ENCODE measurements around the gene ADAMTS13.
A peak's percentile ranks its signal among the peaks of the same experiment; 100 is the strongest.
"Not testable (repeated sequence)": the region's sequence is repeated elsewhere in the genome, so short reads cannot be mapped to it uniquely, and the experiment has no call there.

The ADAMTS13 gene

GRCh38 chr9:133391449-133391848 is 30.7 kb upstream of the ADAMTS13 start:
- not testable (repeated sequence) for H3K9me3 ChIP-seq (ENCODE audit: control insufficient read depth in 5 of 5, low read length in 5 of 5)
- peaks cover 18 to 25% (median 23%) of the 10 kb centered on the region in 5 donors for H3K27me3 ChIP-seq (ENCODE audit: control insufficient read depth in 5 of 5, insufficient read depth in 4 of 5, low read length in 5 of 5)

GRCh38 chr9:133392308-133392707 is 29.9 kb upstream of the ADAMTS13 start:
- not testable (repeated sequence) for H3K4me3 ChIP-seq (ENCODE audit: low read depth in 1 of 5, low read length in 5 of 5); H3K9me3 ChIP-seq (ENCODE audit: control insufficient read depth in 5 of 5, low read length in 5 of 5); H3K9ac ChIP-seq (ENCODE audit: low read length in 5 of 5); H3K4me1 ChIP-seq (ENCODE audit: control insufficient read depth in 5 of 5, insufficient read depth in 5 of 5, low read length in 5 of 5); H3K27ac ChIP-seq (ENCODE audit: low read depth, low read length); H3K36me3 ChIP-seq (ENCODE audit: control insufficient read depth in 5 of 5, insufficient read depth in 5 of 5, low read length in 5 of 5)
- H3K27me3 ChIP-seq (ENCODE audit: control insufficient read depth in 5 of 5, insufficient read depth in 4 of 5, low read length in 5 of 5): peaks cover 23 to 30% (median 25%) of the 10 kb centered on the region in 5 donors

More at GRCh38 chr9:133391449-133391848, 30.7 kb upstream of the ADAMTS13 start:
- not testable (repeated sequence) for H3K4me3 ChIP-seq (ENCODE audit: low read depth in 1 of 5, low read length in 5 of 5); H3K27ac ChIP-seq (ENCODE audit: low read depth, low read length); H3K4me1 ChIP-seq (ENCODE audit: control insufficient read depth in 5 of 5, insufficient read depth in 5 of 5, low read length in 5 of 5); H3K36me3 ChIP-seq (ENCODE audit: control insufficient read depth in 5 of 5, insufficient read depth in 5 of 5, low read length in 5 of 5); H3K9ac ChIP-seq (ENCODE audit: low read length in 5 of 5)

GRCh38 chr9:133393399-133393798 is 28.8 kb upstream of the ADAMTS13 start:
- Histone ChIP-seq H3K4me3 (ENCODE audit: low read depth in 1 of 5, low read length in 5 of 5) (no peak overlapping the region), H3K9ac (ENCODE audit: low read length in 5 of 5) (no peak overlapping the region), H3K27me3 (ENCODE audit: control insufficient read depth in 5 of 5, insufficient read depth in 4 of 5, low read length in 5 of 5) (peaks cover 23 to 34% (median 26%) of the 10 kb centered on the region in 5 donors), H3K36me3 (ENCODE audit: control insufficient read depth in 5 of 5, insufficient read depth in 5 of 5, low read length in 5 of 5) (no peaks in the 10 kb centered on the region), H3K27ac (ENCODE audit: low read depth, low read length) (no peak overlapping the region), H3K9me3 (ENCODE audit: control insufficient read depth in 5 of 5, low read length in 5 of 5) (no peaks in the 10 kb centered on the region), H3K4me1 (ENCODE audit: control insufficient read depth in 5 of 5, insufficient read depth in 5 of 5, low read length in 5 of 5) (peaks cover 0 to 4% (median 0%) of the 10 kb centered on the region in 5 donors)

- H3K36me3 ChIP-seq (ENCODE audit: control insufficient read depth in 5 of 5, insufficient read depth in 5 of 5, low read length in 5 of 5): no peaks in the 10 kb centered on the region
- H3K27ac ChIP-seq (ENCODE audit: low read depth, low read length): no peak overlapping the region
- H3K27me3 ChIP-seq (ENCODE audit: control insufficient read depth in 5 of 5, insufficient read depth in 4 of 5, low read length in 5 of 5): peaks cover 23 to 32% (median 26%) of the 10 kb centered on the region in 5 donors
- H3K9ac ChIP-seq (ENCODE audit: low read length in 5 of 5): no peak overlapping the region
- no peaks in the 10 kb centered on the region for H3K9me3 ChIP-seq (ENCODE audit: control insufficient read depth in 5 of 5, low read length in 5 of 5)
- H3K4me3 ChIP-seq (ENCODE audit: low read depth in 1 of 5, low read length in 5 of 5): no peak overlapping the region
- H3K4me1 ChIP-seq (ENCODE audit: control insufficient read depth in 5 of 5, insufficient read depth in 5 of 5, low read length in 5 of 5): peaks cover 0 to 4% (median 0%) of the 10 kb centered on the region in 5 donors
Observed at GRCh38 chr9:133394687-133395271, 27.4 kb upstream of the ADAMTS13 start.

GRCh38 chr9:133396952-133397351 is 25.2 kb upstream of the ADAMTS13 start:
- H3K36me3 ChIP-seq (ENCODE audit: control insufficient read depth in 5 of 5, insufficient read depth in 5 of 5, low read length in 5 of 5): peaks cover 0 to 6% (median 0%) of the 10 kb centered on the region in 5 donors
- no peak overlapping the region for H3K9ac ChIP-seq (ENCODE audit: low read length in 5 of 5)
- peaks cover 18 to 30% (median 26%) of the 10 kb centered on the region in 5 donors for H3K27me3 ChIP-seq (ENCODE audit: control insufficient read depth in 5 of 5, insufficient read depth in 4 of 5, low read length in 5 of 5)
- H3K4me1 ChIP-seq (ENCODE audit: control insufficient read depth in 5 of 5, insufficient read depth in 5 of 5, low read length in 5 of 5): peaks cover 0 to 4% (median 0%) of the 10 kb centered on the region in 5 donors
- H3K9me3 ChIP-seq (ENCODE audit: control insufficient read depth in 5 of 5, low read length in 5 of 5): no peaks in the 10 kb centered on the region
- no peak overlapping the region for H3K27ac ChIP-seq (ENCODE audit: low read depth, low read length)
- H3K4me3 ChIP-seq (ENCODE audit: low read depth in 1 of 5, low read length in 5 of 5): no peak overlapping the region

- H3K27ac ChIP-seq (ENCODE audit: low read depth, low read length): no peak overlapping the region
- H3K9ac ChIP-seq (ENCODE audit: low read length in 5 of 5): no peak overlapping the region
- peaks cover 0 to 9% (median 0%) of the 10 kb centered on the region in 5 donors for H3K36me3 ChIP-seq (ENCODE audit: control insufficient read depth in 5 of 5, insufficient read depth in 5 of 5, low read length in 5 of 5)
- H3K27me3 ChIP-seq (ENCODE audit: control insufficient read depth in 5 of 5, insufficient read depth in 4 of 5, low read length in 5 of 5): peaks cover 18 to 30% (median 26%) of the 10 kb centered on the region in 5 donors
- H3K9me3 ChIP-seq (ENCODE audit: control insufficient read depth in 5 of 5, low read length in 5 of 5): no peaks in the 10 kb centered on the region
- H3K4me1 ChIP-seq (ENCODE audit: control insufficient read depth in 5 of 5, insufficient read depth in 5 of 5, low read length in 5 of 5): peaks cover 0 to 4% (median 0%) of the 10 kb centered on the region in 5 donors
- no peak overlapping the region for H3K4me3 ChIP-seq (ENCODE audit: low read depth in 1 of 5, low read length in 5 of 5)
Observed at GRCh38 chr9:133397370-133397769, 24.8 kb upstream of the ADAMTS13 start.

- no peaks in the 10 kb centered on the region for H3K9me3 ChIP-seq (ENCODE audit: control insufficient read depth in 5 of 5, low read length in 5 of 5)
- H3K4me3 ChIP-seq (ENCODE audit: low read depth in 1 of 5, low read length in 5 of 5): no peak overlapping the region
- peaks cover 18 to 30% (median 26%) of the 10 kb centered on the region in 5 donors for H3K27me3 ChIP-seq (ENCODE audit: control insufficient read depth in 5 of 5, insufficient read depth in 4 of 5, low read length in 5 of 5)
- H3K4me1 ChIP-seq (ENCODE audit: control insufficient read depth in 5 of 5, insufficient read depth in 5 of 5, low read length in 5 of 5): peaks cover 0 to 8% (median 0%) of the 10 kb centered on the region in 5 donors
- no peak overlapping the region for H3K27ac ChIP-seq (ENCODE audit: low read depth, low read length)
- H3K9ac ChIP-seq (ENCODE audit: low read length in 5 of 5): peak overlapping the region in 1 of 5 donors; percentile 5
- H3K36me3 ChIP-seq (ENCODE audit: control insufficient read depth in 5 of 5, insufficient read depth in 5 of 5, low read length in 5 of 5): peaks cover 0 to 13% (median 0%) of the 10 kb centered on the region in 5 donors
Observed at GRCh38 chr9:133397895-133398294, 24.3 kb upstream of the ADAMTS13 start.

GRCh38 chr9:133400292-133400691 is 21.9 kb upstream of the ADAMTS13 start:
- Histone ChIP-seq H3K27me3 (ENCODE audit: control insufficient read depth in 5 of 5, insufficient read depth in 4 of 5, low read length in 5 of 5) (peaks cover 2 to 13% (median 7%) of the 10 kb centered on the region in 5 donors), H3K9ac (ENCODE audit: low read length in 5 of 5) (peak overlapping the region in 1 of 5 donors; percentile 22), H3K9me3 (ENCODE audit: control insufficient read depth in 5 of 5, low read length in 5 of 5) (no peaks in the 10 kb centered on the region), H3K4me3 (ENCODE audit: low read depth in 1 of 5, low read length in 5 of 5) (no peak overlapping the region), H3K27ac (ENCODE audit: low read depth, low read length) (no peak overlapping the region), H3K36me3 (ENCODE audit: control insufficient read depth in 5 of 5, insufficient read depth in 5 of 5, low read length in 5 of 5) (peaks cover 0 to 24% (median 8%) of the 10 kb centered on the region in 5 donors), H3K4me1 (ENCODE audit: control insufficient read depth in 5 of 5, insufficient read depth in 5 of 5, low read length in 5 of 5) (peaks cover 0 to 20% (median 7%) of the 10 kb centered on the region in 5 donors)

GRCh38 chr9:133401588-133401987 is 20.6 kb upstream of the ADAMTS13 start:
- Histone ChIP-seq H3K9me3 (ENCODE audit: control insufficient read depth in 5 of 5, low read length in 5 of 5) (no peaks in the 10 kb centered on the region), H3K9ac (ENCODE audit: low read length in 5 of 5) (no peak overlapping the region), H3K4me3 (ENCODE audit: low read depth in 1 of 5, low read length in 5 of 5) (no peak overlapping the region), H3K4me1 (ENCODE audit: control insufficient read depth in 5 of 5, insufficient read depth in 5 of 5, low read length in 5 of 5) (peaks cover 0 to 20% (median 10%) of the 10 kb centered on the region in 5 donors), H3K27me3 (ENCODE audit: control insufficient read depth in 5 of 5, insufficient read depth in 4 of 5, low read length in 5 of 5) (peaks cover 0 to 9% (median 7%) of the 10 kb centered on the region in 5 donors), H3K27ac (ENCODE audit: low read depth, low read length) (no peak overlapping the region), H3K36me3 (ENCODE audit: control insufficient read depth in 5 of 5, insufficient read depth in 5 of 5, low read length in 5 of 5) (peaks cover 0 to 37% (median 20%) of the 10 kb centered on the region in 5 donors)

- Histone ChIP-seq H3K9me3 (ENCODE audit: control insufficient read depth in 5 of 5, low read length in 5 of 5) (no peaks in the 10 kb centered on the region), H3K27me3 (ENCODE audit: control insufficient read depth in 5 of 5, insufficient read depth in 4 of 5, low read length in 5 of 5) (peaks cover 0 to 1% (median 0%) of the 10 kb centered on the region in 5 donors), H3K36me3 (ENCODE audit: control insufficient read depth in 5 of 5, insufficient read depth in 5 of 5, low read length in 5 of 5) (peaks cover 0 to 48% (median 30%) of the 10 kb centered on the region in 5 donors), H3K4me3 (ENCODE audit: low read depth in 1 of 5, low read length in 5 of 5) (no peak overlapping the region), H3K4me1 (ENCODE audit: control insufficient read depth in 5 of 5, insufficient read depth in 5 of 5, low read length in 5 of 5) (peaks cover 0 to 17% (median 10%) of the 10 kb centered on the region in 5 donors), H3K9ac (ENCODE audit: low read length in 5 of 5) (peak overlapping the region in 1 of 5 donors; percentile 36), H3K27ac (ENCODE audit: low read depth, low read length) (no peak overlapping the region)
Observed at GRCh38 chr9:133402689-133403088, 19.5 kb upstream of the ADAMTS13 start.
